OCI-LY7 (cell line): Measurements from ENCODE around the gene SYT14. TPM values are rescaled to one million over a fixed set of nuclear protein-coding genes. Genes with fewer than 3 reads are reported as not detected.
"Not testable (repeated sequence)": the region's sequence is repeated elsewhere in the genome, so short reads cannot be mapped to it uniquely, and the experiment has no call there.

Experiments used
- BruUV-seq: library from RNA; stranded (reverse); fragments of 400-500 nt; replicated peaks from 2 replicates; lab custom pipeline; 2021; lab: Mats Ljungman, UMichigan
- CTCF ChIA-PET: fragments of 300-600 bp; sonication (Branson Sonifier 250); formaldehyde crosslinking; loops from one replicate; lab custom pipeline; 2022; ENCODE audit warnings: antibody characterized with exemption; ENCODE audit not compliant: unreplicated experiment; lab: Charles Lee
- POLR2A ChIA-PET: fragments of 300-600 bp; sonication (Branson Sonifier 250); formaldehyde crosslinking; loops from one replicate; lab custom pipeline; 2022; ENCODE audit warnings: antibody characterized with exemption; lab: Charles Lee
- DNase-seq: peaks from one replicate; pipeline ENCODE4 v3.0.0-alpha.2; 2015; ENCODE audit warnings: low spot score
- H2AFZ ChIP-seq: fragments of 200-600 bp; sonication (generic), shearing (Covaris generic); 2 replicates; pipeline ENCODE4 v1.6.1; 2014; ENCODE audit warnings: mild to moderate bottlenecking, antibody characterized with exemption, low read length, moderate library complexity
- H3K27ac ChIP-seq: fragments of 200-600 bp; sonication (generic); 2 replicates; pipeline ENCODE4 v1.5.1; 2014; ENCODE audit warnings: mixed run types, low read depth, mild to moderate bottlenecking, moderate library complexity, low read length, inconsistent platforms; ENCODE audit not compliant: poor library complexity, severe bottlenecking
- H3K36me3 ChIP-seq: fragments of 200-600 bp; sonication (generic); 2 replicates; pipeline ENCODE4 v1.6.1; 2014; ENCODE audit warnings: mild to moderate bottlenecking, antibody characterized with exemption, low read length, moderate library complexity, mixed read lengths; ENCODE audit not compliant: insufficient read depth
- H3K4me1 ChIP-seq: fragments of 200-600 bp; sonication (generic); 2 replicates; pipeline ENCODE4 v1.5.1; 2014; ENCODE audit warnings: mild to moderate bottlenecking, low read length; ENCODE audit not compliant: insufficient read depth, poor library complexity, severe bottlenecking
- H3K4me2 ChIP-seq: fragments of 200-600 bp; sonication (generic); 2 replicates; pipeline ENCODE4 v1.6.1; 2014; ENCODE audit warnings: mild to moderate bottlenecking, low read length
- H3K4me3 ChIP-seq: fragments of 200-600 bp; sonication (generic); 2 replicates; pipeline ENCODE4 v1.5.1; 2014; ENCODE audit warnings: mild to moderate bottlenecking, low read depth, low read length; ENCODE audit not compliant: poor library complexity, severe bottlenecking
- H3K79me2 ChIP-seq: fragments of 200-600 bp; sonication (generic); 2 replicates; pipeline ENCODE4 v1.6.1; 2016; ENCODE audit warnings: low read depth, mild to moderate bottlenecking, low read length, moderate library complexity, mixed read lengths; ENCODE audit not compliant: insufficient read depth
- H3K9me2 ChIP-seq: fragments of 200-600 bp; sonication (generic); 2 replicates; pipeline ENCODE4 v1.6.1; 2016; ENCODE audit warnings: mild to moderate bottlenecking, low read length, mixed read lengths; ENCODE audit not compliant: insufficient read depth
- H3K9me3 ChIP-seq: fragments of 200-600 bp; sonication (generic); 2 replicates; pipeline ENCODE4 v1.6.1; 2014; ENCODE audit warnings: mild to moderate bottlenecking, mixed run types, low read length, mixed read lengths
- H4K20me1 ChIP-seq: fragments of 200-600 bp; sonication (generic); 2 replicates; pipeline ENCODE4 v1.6.1; 2014; ENCODE audit warnings: mild to moderate bottlenecking, antibody characterized with exemption, low read length, moderate library complexity, mixed read lengths; ENCODE audit not compliant: insufficient read depth
- CTCF ChIP-seq: fragments of 200-600 bp; sonication (generic); conservative IDR thresholded peaks from 2 replicates; pipeline ENCODE4 v1.5.1; 2014; ENCODE audit warnings: mild to moderate bottlenecking, antibody characterized with exemption, low read length, moderate library complexity, mixed read lengths
- EZH2phosphoT487 ChIP-seq: fragments of 200-600 bp; sonication (generic); IDR thresholded peaks from 2 replicates; pipeline ENCODE4 v1.6.1; 2018; ENCODE audit warnings: low read depth, borderline replicate concordance, mild to moderate bottlenecking, mixed run types, antibody characterized with exemption, low read length, moderate library complexity, mixed read lengths
- intact Hi-C: fragments of 100-400 bp; cut with micrococcal nuclease; formaldehyde crosslinking; loops from one replicate; pipeline ENCODE4 v1.10.0; 2022; ENCODE audit not compliant: unreplicated experiment
- total RNA-seq, 2 experiments: library from RNA; depleted of rRNA in 1 of 2; stranded (reverse); fragments of >200 nt in 1 of 2; shearing (Covaris generic) in 1 of 2; gene quantifications; 2 replicates each; pipeline ENCODE4 v1.2.3, GENCODE V29; 2014 to 2022

The SYT14 gene
- total RNA-seq, 2 experiments from 2014 or later, result not detected

- no peaks in the 10 kb centered on the region for H4K20me1 ChIP-seq
- POLR2A ChIA-PET, result no interaction called here
- no peak overlapping the region for H3K27ac ChIP-seq
- BruUV-seq, result no TSS peak
- CTCF ChIA-PET, result no interaction called here
- no peak for DNase-seq
- no peaks in the 10 kb centered on the region for H3K79me2 ChIP-seq
- no peak overlapping the region for H3K4me2 ChIP-seq
- intact Hi-C loops, result no loop called here
- H3K36me3 ChIP-seq, result no peaks in the 10 kb centered on the region
- H3K4me1 ChIP-seq, result no peaks in the 10 kb centered on the region
- no peaks in the 10 kb centered on the region for H3K9me2 ChIP-seq
- no peaks in the 10 kb centered on the region for H3K9me3 ChIP-seq
- no peak overlapping the region for H2AFZ ChIP-seq
- TF ChIP-seq EZH2phosphoT487 (no peak), CTCF (no peak)
- no peak overlapping the region for H3K4me3 ChIP-seq
Measured at GRCh38 chr1:209900734-209901133, 37.3 kb upstream of the SYT14 start.

GRCh38 chr1:209901211-209901610, 36.8 kb upstream of the SYT14 start:
- H3K4me3 ChIP-seq, result no peak overlapping the region

GRCh38 chr1:209904774-209905173, 33.2 kb upstream of the SYT14 start:
- BruUV-seq, H3K79me2 ChIP-seq, H4K20me1 ChIP-seq, CTCF ChIA-PET, POLR2A ChIA-PET, H3K27ac ChIP-seq, DNase-seq, H3K9me3 ChIP-seq, H3K4me3 ChIP-seq, H3K4me1 ChIP-seq, H3K9me2 ChIP-seq, intact Hi-C loops, H3K4me2 ChIP-seq, H3K36me3 ChIP-seq, H2AFZ ChIP-seq: not testable (repeated sequence)

More at GRCh38 chr1:209901211-209901610, 36.8 kb upstream of the SYT14 start:
- H3K79me2 ChIP-seq, result no peaks in the 10 kb centered on the region
- ChIA-PET POLR2A (no interaction called here), CTCF (no interaction called here)
- no peak overlapping the region for H2AFZ ChIP-seq
- no peak overlapping the region for H3K4me2 ChIP-seq
- no peaks in the 10 kb centered on the region for H4K20me1 ChIP-seq
- H3K36me3 ChIP-seq, result no peaks in the 10 kb centered on the region
- no peaks in the 10 kb centered on the region for H3K9me2 ChIP-seq
- H3K27ac ChIP-seq, result no peak overlapping the region
- no TSS peak for BruUV-seq
- no peaks in the 10 kb centered on the region for H3K9me3 ChIP-seq
- TF ChIP-seq CTCF (no peak), EZH2phosphoT487 (no peak)
- DNase-seq, result no peak
- H3K4me1 ChIP-seq, result no peaks in the 10 kb centered on the region
- intact Hi-C loops, result no loop called here
